ENCODE data around the gene CAB39L. TPM values are rescaled to one million over a fixed set of nuclear protein-coding genes. Genes with fewer than 3 reads are reported as not detected.

Gene CAB39L
- total and polyA plus RNA-seq, 2 donors from 2014 or later: 11.0 to 16.0 TPM

GRCh38 chr13:49279885-49280284 is 164.0 kb downstream of the CAB39L start:
- no peak for DNase-seq
- TF ChIP-seq CTCF (IDR thresholded peaks at IDR 0.05; ENCODE audit: borderline replicate concordance, extremely low read depth, insufficient read depth): no peak
- Histone ChIP-seq H3K4me3 (ENCODE audit: low read length in 3 of 3) (no peak overlapping the region), H3K4me1 (ENCODE audit: control insufficient read depth in 2 of 3, insufficient read depth in 2 of 3, low read depth in 1 of 3, low read length in 3 of 3) (no peaks in the 10 kb centered on the region), H3K9me3 (ENCODE audit: control insufficient read depth in 2 of 3, insufficient read depth in 1 of 3, low read length in 3 of 3) (no peaks in the 10 kb centered on the region), H3K27me3 (ENCODE audit: control insufficient read depth, insufficient read depth, low read length) (no peaks in the 10 kb centered on the region), H3K9ac (ENCODE audit: low read length in 3 of 3) (no peak overlapping the region), H3K27ac (ENCODE audit: low read depth in 2 of 2, low read length in 2 of 2) (no peak overlapping the region), H3K36me3 (ENCODE audit: control insufficient read depth in 2 of 3, insufficient read depth in 3 of 3, low read length in 3 of 3) (peaks cover 0 to 4% (median 4%) of the 10 kb centered on the region in 3 donors)
- no peak for FAIRE-seq
- intact Hi-C loops (cut with DNase I): no loop called here

- H3K27me3 ChIP-seq (ENCODE audit: control insufficient read depth, insufficient read depth, low read length): no peaks in the 10 kb centered on the region
- H3K27ac ChIP-seq (ENCODE audit: low read depth in 2 of 2, low read length in 2 of 2): no peak overlapping the region
- intact Hi-C loops (cut with DNase I): no loop called here
- H3K4me1 ChIP-seq (ENCODE audit: control insufficient read depth in 2 of 3, insufficient read depth in 2 of 3, low read depth in 1 of 3, low read length in 3 of 3): no peaks in the 10 kb centered on the region
- TF ChIP-seq CTCF (IDR thresholded peaks at IDR 0.05; ENCODE audit: borderline replicate concordance, extremely low read depth, insufficient read depth): no peak
- no peaks in the 10 kb centered on the region for H3K9me3 ChIP-seq (ENCODE audit: control insufficient read depth in 2 of 3, insufficient read depth in 1 of 3, low read length in 3 of 3)
- DNase-seq (no peak), FAIRE-seq (no peak)
- H3K4me3 ChIP-seq (ENCODE audit: low read length in 3 of 3): no peak overlapping the region
- no peak overlapping the region for H3K9ac ChIP-seq (ENCODE audit: low read length in 3 of 3)
- H3K36me3 ChIP-seq (ENCODE audit: control insufficient read depth in 2 of 3, insufficient read depth in 3 of 3, low read length in 3 of 3): peaks cover 0 to 4% (median 4%) of the 10 kb centered on the region in 3 donors
These were observed 164.8 kb downstream of the CAB39L start for GRCh38 chr13:49279112-49279511.

- Histone ChIP-seq H3K27me3 (ENCODE audit: control insufficient read depth, insufficient read depth, low read length) (no peaks in the 10 kb centered on the region), H3K9ac (ENCODE audit: low read length in 3 of 3) (no peak overlapping the region), H3K4me1 (ENCODE audit: control insufficient read depth in 2 of 3, insufficient read depth in 2 of 3, low read depth in 1 of 3, low read length in 3 of 3) (no peaks in the 10 kb centered on the region), H3K36me3 (ENCODE audit: control insufficient read depth in 2 of 3, insufficient read depth in 3 of 3, low read length in 3 of 3) (peaks cover 0 to 4% (median 4%) of the 10 kb centered on the region in 3 donors), H3K4me3 (ENCODE audit: low read length in 3 of 3) (no peak overlapping the region), H3K9me3 (ENCODE audit: control insufficient read depth in 2 of 3, insufficient read depth in 1 of 3, low read length in 3 of 3) (no peaks in the 10 kb centered on the region), H3K27ac (ENCODE audit: low read depth in 2 of 2, low read length in 2 of 2) (no peak overlapping the region)
- no peak for TF ChIP-seq CTCF (IDR thresholded peaks at IDR 0.05; ENCODE audit: borderline replicate concordance, extremely low read depth, insufficient read depth)
- DNase-seq (no peak), FAIRE-seq (no peak)
- intact Hi-C loops (cut with DNase I): no loop called here
These were observed 165.7 kb downstream of the CAB39L start for GRCh38 chr13:49278211-49278610.

GRCh38 chr13:49272296-49272695 is 171.6 kb downstream of the CAB39L start:
- no peak overlapping the region for H3K4me3 ChIP-seq (ENCODE audit: low read length in 3 of 3)
- intact Hi-C loops (cut with DNase I): no loop called here
- DNase-seq: peak in 2 of 5 donors; percentile 10 to 14
- no peak overlapping the region for H3K27ac ChIP-seq (ENCODE audit: low read depth in 2 of 2, low read length in 2 of 2)
- no peak for TF ChIP-seq CTCF (IDR thresholded peaks at IDR 0.05; ENCODE audit: borderline replicate concordance, extremely low read depth, insufficient read depth)
- H3K36me3 ChIP-seq (ENCODE audit: control insufficient read depth in 2 of 3, insufficient read depth in 3 of 3, low read length in 3 of 3): peaks cover 0 to 11% (median 6%) of the 10 kb centered on the region in 3 donors
- H3K9me3 ChIP-seq (ENCODE audit: control insufficient read depth in 2 of 3, insufficient read depth in 1 of 3, low read length in 3 of 3): no peaks in the 10 kb centered on the region
- FAIRE-seq: no peak
- no peaks in the 10 kb centered on the region for H3K27me3 ChIP-seq (ENCODE audit: control insufficient read depth, insufficient read depth, low read length)
- H3K4me1 ChIP-seq (ENCODE audit: control insufficient read depth in 2 of 3, insufficient read depth in 2 of 3, low read depth in 1 of 3, low read length in 3 of 3): no peaks in the 10 kb centered on the region
- no peak overlapping the region for H3K9ac ChIP-seq (ENCODE audit: low read length in 3 of 3)
